ENCODE measurements around the gene RPL28.
A peak's percentile ranks its signal among the peaks of the same experiment; 100 is the strongest.
"Not testable (repeated sequence)": the region's sequence is repeated elsewhere in the genome, so short reads cannot be mapped to it uniquely, and the experiment has no call there.

The RPL28 gene

GRCh38 chr19:55432241-55432959, 46.7 kb downstream of the RPL28 start:
- DNase-seq = no peak

- no peak for DNase-seq
Observed at GRCh38 chr19:55433292-55433691, 47.6 kb downstream of the RPL28 start.

GRCh38 chr19:55434356-55434919, 48.7 kb downstream of the RPL28 start:
- no peak for DNase-seq

GRCh38 chr19:55435020-55435419, 49.3 kb downstream of the RPL28 start:
- no peak for DNase-seq

GRCh38 chr19:55436847-55437246, 51.1 kb downstream of the RPL28 start:
- DNase-seq = no peak

- DNase-seq = no peak
Observed at GRCh38 chr19:55437410-55437809, 51.7 kb downstream of the RPL28 start.

- DNase-seq = no peak
Observed at GRCh38 chr19:55439052-55439451, 53.3 kb downstream of the RPL28 start.

- DNase-seq = peak; percentile 49
Observed at GRCh38 chr19:55440411-55441105, 54.8 kb downstream of the RPL28 start.

- DNase-seq = no peak
Observed at GRCh38 chr19:55441319-55441691, 55.6 kb downstream of the RPL28 start.

- peak; percentile 42 for DNase-seq
Observed at GRCh38 chr19:55441692-55442321, 56.1 kb downstream of the RPL28 start.

- DNase-seq = no peak
Observed at GRCh38 chr19:55442372-55442961, 56.7 kb downstream of the RPL28 start.

GRCh38 chr19:55443045-55443823, 57.5 kb downstream of the RPL28 start, which contains the start of gene SHISA7:
Gene SHISA7 (minus strand): TSS chr19:55443300. CDS start chr19:55442863, 437 bp downstream.
- DNase-seq = no peak

- DNase-seq = no peak
Observed at GRCh38 chr19:55443824-55444480, 58.2 kb downstream of the RPL28 start.

- no peak for DNase-seq
Observed at GRCh38 chr19:55444646-55445045, 58.9 kb downstream of the RPL28 start.

GRCh38 chr19:55446060-55446459, 60.3 kb downstream of the RPL28 start:
- no peak for DNase-seq

- peak; percentile 90 for DNase-seq
Observed at GRCh38 chr19:55447421-55448174, 61.9 kb downstream of the RPL28 start.

- DNase-seq = not testable (repeated sequence)
Observed at GRCh38 chr19:55448175-55448490, 62.4 kb downstream of the RPL28 start.

- no peak for DNase-seq
Observed at GRCh38 chr19:55449469-55449868, 63.7 kb downstream of the RPL28 start.

- DNase-seq = no peak
Observed at GRCh38 chr19:55451163-55451964, 65.6 kb downstream of the RPL28 start.

Data from NCI-H345 (cell line).